DND-41 (cell line): ENCODE results near the gene ADO.
A peak's percentile ranks its signal among the peaks of the same experiment; 100 is the strongest.

Source experiments
- ATAC-seq: fragments of 200-7000 bp; cut with Tn5 transposase; 3 replicates; pipeline ENCODE4 v1.9.1; 2021; ENCODE audit warnings: low read depth; ENCODE audit not compliant: insufficient read depth
- DNase-seq: peaks from one replicate; pipeline ENCODE4 v3.0.0-alpha.2; 2020
- H2AFZ ChIP-seq: 2 replicates; pipeline ENCODE4 v1.6.0; 2012; ENCODE audit warnings: low read depth, low read length
- H3K27ac ChIP-seq: 2 replicates; pipeline ENCODE4 v1.5.1; 2012; ENCODE audit warnings: low read length, inconsistent platforms
- H3K27me3 ChIP-seq: fragments of 200-600 bp; sonication (generic); 2 replicates; pipeline ENCODE4 v1.6.0; 2012; ENCODE audit warnings: low read length, mild to moderate bottlenecking, inconsistent platforms; ENCODE audit not compliant: insufficient read depth, poor library complexity
- H3K36me3 ChIP-seq: 2 replicates; pipeline ENCODE4 v1.5.1; 2012; ENCODE audit warnings: low read length, inconsistent platforms; ENCODE audit not compliant: insufficient read depth
- H3K4me1 ChIP-seq: 2 replicates; pipeline ENCODE4 v1.5.1; 2012; ENCODE audit warnings: mild to moderate bottlenecking, low read length; ENCODE audit not compliant: insufficient read depth
- H3K4me2 ChIP-seq: 2 replicates; pipeline ENCODE4 v1.6.0; 2012; ENCODE audit warnings: mild to moderate bottlenecking, moderate library complexity, low read length, inconsistent platforms; ENCODE audit not compliant: insufficient read depth
- H3K4me3 ChIP-seq, 2 experiments: fragments of 200-600 bp in 1 of 2; shearing (Covaris generic) in 1 of 2; 2 replicates each; pipeline ENCODE4 v1.5.1; 2012 to 2016; ENCODE audit warnings: inconsistent platforms in 2 of 2, low read length in 2 of 2, mild to moderate bottlenecking in 2 of 2, low read depth in 1 of 2, moderate library complexity in 1 of 2
- H3K79me2 ChIP-seq: 2 replicates; pipeline ENCODE4 v1.6.0; 2012; ENCODE audit warnings: low read length, inconsistent platforms; ENCODE audit not compliant: insufficient read depth
- H3K9ac ChIP-seq: 2 replicates; pipeline ENCODE4 v1.6.0; 2012; ENCODE audit warnings: low read depth, mild to moderate bottlenecking, inconsistent platforms, low read length, moderate library complexity
- H3K9me3 ChIP-seq: 2 replicates; pipeline ENCODE4 v1.5.1; 2012; ENCODE audit warnings: low read length, moderate library complexity, mild to moderate bottlenecking, inconsistent platforms; ENCODE audit not compliant: insufficient read depth, severe bottlenecking
- H4K20me1 ChIP-seq: 2 replicates; pipeline ENCODE4 v1.6.0; 2012; ENCODE audit warnings: low read length; ENCODE audit not compliant: insufficient read depth
- CTCF ChIP-seq: IDR thresholded peaks from 2 replicates; pipeline ENCODE4 v1.5.1; 2012; ENCODE audit warnings: borderline replicate concordance, low read length, moderate library complexity, mild to moderate bottlenecking; ENCODE audit not compliant: poor library complexity, severe bottlenecking; ENCODE audit errors: extremely low read depth
- EZH2 ChIP-seq: IDR thresholded peaks from 3 replicates; pipeline ENCODE4 v1.6.1; 2012; ENCODE audit warnings: borderline replicate concordance, low read depth, mild to moderate bottlenecking, moderate library complexity, low read length, inconsistent platforms; ENCODE audit not compliant: severe bottlenecking

Gene ADO

GRCh38 chr10:62803724-62804355 is 680 bp upstream of the ADO start:
- Histone ChIP-seq H3K27ac (peak overlapping the region; percentile 92), H4K20me1 (peaks cover 31% of the 10 kb centered on the region), H3K27me3 (peaks cover 8% of the 10 kb centered on the region), H3K4me2 (peak overlapping the region; percentile 98), H3K4me3 (peak overlapping the region; percentile 63 to 93), H3K36me3 (peaks cover 36% of the 10 kb centered on the region), H3K79me2 (peaks cover 43% of the 10 kb centered on the region), H3K9ac (peak overlapping the region; percentile 99), H3K4me1 (peaks cover 40% of the 10 kb centered on the region), H2AFZ (peak overlapping the region; percentile 99), H3K9me3 (no peaks in the 10 kb centered on the region)
- DNase-seq (no peak), ATAC-seq (no peak)
- TF ChIP-seq EZH2 (no peak), CTCF (no peak)

GRCh38 chr10:62805231-62806099 is 945 bp downstream of the ADO start:
- Histone ChIP-seq H3K4me2 (peak overlapping the region; percentile 98), H3K9me3 (no peaks in the 10 kb centered on the region), H4K20me1 (peaks cover 37% of the 10 kb centered on the region), H3K27me3 (no peaks in the 10 kb centered on the region), H3K4me3 (peak overlapping the region; percentile 63 to 93), H2AFZ (peak overlapping the region; percentile 99), H3K36me3 (peaks cover 43% of the 10 kb centered on the region), H3K79me2 (peaks cover 45% of the 10 kb centered on the region), H3K4me1 (peaks cover 40% of the 10 kb centered on the region), H3K27ac (peak overlapping the region; percentile 92), H3K9ac (peak overlapping the region; percentile 99)
- DNase-seq: no peak
- ATAC-seq: peak; percentile 33; the same call in 2 of the 3 replicates
- no peak for TF ChIP-seq CTCF

DNA sequence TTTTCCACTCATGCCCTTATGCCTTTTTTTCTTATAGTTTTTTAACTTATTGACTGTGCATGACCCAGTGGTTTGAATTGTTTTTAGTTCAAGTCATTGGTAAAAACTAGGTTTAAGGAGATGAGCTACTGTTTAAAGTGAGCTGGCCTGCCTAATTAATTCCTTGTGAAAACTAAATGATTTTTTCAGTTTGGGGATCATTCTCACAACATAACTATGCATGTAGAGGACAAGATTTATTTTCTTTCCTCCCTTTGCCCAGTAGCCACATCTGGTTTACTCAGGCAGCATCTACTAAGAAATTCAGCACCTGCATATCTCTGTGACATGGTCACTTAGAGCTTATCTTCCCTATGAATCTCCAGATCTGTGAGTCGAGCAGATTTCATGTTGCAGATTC is 1.7 kb downstream of the ADO start:
- no peak for TF ChIP-seq CTCF
- no peak for TF ChIP-seq EZH2
- H3K4me2 ChIP-seq: peak overlapping the region; percentile 98
- no peak for ATAC-seq
- H2AFZ ChIP-seq: no peak overlapping the region
- H3K4me1 ChIP-seq: peaks cover 40% of the 10 kb centered on the region
- H3K27me3 ChIP-seq: no peaks in the 10 kb centered on the region
- peaks cover 43% of the 10 kb centered on the region for H3K36me3 ChIP-seq
- peaks cover 39% of the 10 kb centered on the region for H4K20me1 ChIP-seq
- peak overlapping the region; percentile 18 to 93; a peak in 3 of 4 replicates for H3K4me3 ChIP-seq
- no peak overlapping the region for H3K27ac ChIP-seq
- no peak for DNase-seq
- peaks cover 45% of the 10 kb centered on the region for H3K79me2 ChIP-seq
- H3K9me3 ChIP-seq: no peaks in the 10 kb centered on the region
- peak overlapping the region; percentile 99 for H3K9ac ChIP-seq
